Body of pancreas (tissue), 4 donors: ENCODE data around the gene TXNDC11.

ENCODE experiments used
- CTCF ChIP-seq, 7 experiments: fragments of 450-650 bp in 4 of 7; fragments of 200-600 bp in 3 of 7; sonication (generic) in 3 of 7; IDR thresholded peaks; one replicate each; pipeline ENCODE4 v1.5.1; 2016 to 2019; ENCODE audit warnings: antibody characterized with exemption in 7 of 7
- POLR2A ChIP-seq, 3 donors: fragments of 450-650 bp; IDR thresholded peaks; one replicate each; pipeline ENCODE4 v1.6.1; 2016; ENCODE audit warnings: antibody characterized with exemption in 3 of 3, mild to moderate bottlenecking in 2 of 3

GRCh38 chr16:11677451-11677951 is 65.2 kb downstream of the TXNDC11 start:
- TF ChIP-seq CTCF (IDR thresholded peaks at IDR 0.05) (no peak), POLR2A (IDR thresholded peaks at IDR 0.05) (no peak)
